A549 (cell line): Measurements from ENCODE around the gene GNG7. TPM values are rescaled to one million over a fixed set of nuclear protein-coding genes. Genes with fewer than 3 reads are reported as not detected.

Source experiments
- ATAC-seq, 2 experiments: fragments of 200-7000 bp in 1 of 2; fragments of >200 bp in 1 of 2; cut with Nextera tagmentation in 1 of 2; cut with Tn5 transposase in 1 of 2; 3 replicates each; pipeline versions ENCODE4 v1.8.0 to v1.9.1; 2018 to 2020; ENCODE audit warnings: mild to moderate bottlenecking in 1 of 2, moderate library complexity in 1 of 2
- CTCF ChIA-PET: fragments of 300-600 bp; sonication (Branson Sonifier 250); formaldehyde crosslinking; extraction: SDS; loops from one replicate; lab custom pipeline; 2021; ENCODE audit warnings: antibody characterized with exemption, inconsistent platforms; lab: Yijun Ruan, JAX
- POLR2A ChIA-PET: fragments of 350-600 bp; formaldehyde crosslinking; extraction: SDS; loops from one replicate; lab custom pipeline; 2021; ENCODE audit warnings: antibody characterized with exemption, inconsistent platforms; lab: Yijun Ruan, JAX
- DNase-seq, 2 experiments: peaks; one replicate each; pipeline versions ENCODE4 v3.0.0 to v3.0.0-alpha.2; 2011 to 2016; ENCODE audit warnings: low read depth in 1 of 2, low spot score in 1 of 2
- FAIRE-seq: peaks from 2 replicates; lab custom pipeline; 2011; peaks lifted over from hg19 to GRCh38; lab: Jason Lieb, UNC
- H3K27ac ChIP-seq, 2 experiments: fragments of >200 bp; sonication (Bioruptor Twin); formaldehyde crosslinking; 3 replicates each; pipeline ENCODE4 v1.5.1; 2016 to 2017
- H3K4me1 ChIP-seq: fragments of >200 bp; sonication (Bioruptor Twin); formaldehyde crosslinking; 3 replicates; pipeline ENCODE4 v1.6.1; 2016
- H3K4me2 ChIP-seq: fragments of >200 bp; sonication (Bioruptor Twin); formaldehyde crosslinking; 3 replicates; pipeline ENCODE4 v1.6.1; 2016
- H3K4me3 ChIP-seq: fragments of >200 bp; sonication (Bioruptor Twin); formaldehyde crosslinking; 3 replicates; pipeline ENCODE4 v1.5.1; 2016
- H3K9me3 ChIP-seq: fragments of >200 bp; sonication (Bioruptor Twin); formaldehyde crosslinking; 3 replicates; pipeline ENCODE4 v1.6.1; 2016
- ATOH8 ChIP-seq: fragments of 250-450 bp; sonication (Bioruptor Pico); IDR thresholded peaks from 2 replicates; pipeline ENCODE4 v1.5.0; 2020; ENCODE audit warnings: low read depth, mild to moderate bottlenecking, moderate library complexity
- CBX8 ChIP-seq: fragments of 200-600 bp; sonication (generic); IDR thresholded peaks from 2 replicates; pipeline ENCODE4 v1.6.1; 2016
- CEBPB ChIP-seq, 2 experiments: fragments of >200 bp in 1 of 2; sonication (Bioruptor Twin) in 1 of 2; formaldehyde crosslinking in 1 of 2; IDR thresholded peaks; 2 replicates each; pipeline ENCODE4 v1.6.1; 2012 to 2016
- CHD2 ChIP-seq: fragments of 150-350 bp; IDR thresholded peaks from 2 replicates; pipeline ENCODE4 v1.6.1; 2014; ENCODE audit warnings: low read length; ENCODE audit not compliant: partially characterized antibody
- CHD4 ChIP-seq: fragments of 200-600 bp; sonication (generic); IDR thresholded peaks from 2 replicates; pipeline ENCODE4 v1.6.1; 2016; ENCODE audit warnings: antibody characterized with exemption, mild to moderate bottlenecking, borderline replicate concordance
- EHMT2 ChIP-seq: fragments of 200-600 bp; sonication (generic); IDR thresholded peaks from 2 replicates; pipeline ENCODE4 v1.6.1; 2016; ENCODE audit warnings: antibody characterized with exemption, low read depth, mild to moderate bottlenecking, moderate library complexity
- ELK1 ChIP-seq: fragments of 150-350 bp; IDR thresholded peaks from 2 replicates; pipeline ENCODE4 v1.6.1; 2014; ENCODE audit warnings: low read depth, mild to moderate bottlenecking, low read length
- ESRRA ChIP-seq: fragments of 150-350 bp; IDR thresholded peaks from 2 replicates; pipeline ENCODE4 v1.6.1; 2014; ENCODE audit warnings: mild to moderate bottlenecking, low read length, borderline replicate concordance
- FOSB ChIP-seq: fragments of 250-450 bp; sonication (Bioruptor Pico); IDR thresholded peaks from 2 replicates; pipeline ENCODE4 v1.5.0; 2020; ENCODE audit warnings: mild to moderate bottlenecking, moderate library complexity
- FOXS1 ChIP-seq: fragments of 250-450 bp; sonication (Bioruptor Pico); IDR thresholded peaks from 2 replicates; pipeline ENCODE4 v1.5.0; 2020; ENCODE audit warnings: mild to moderate bottlenecking, moderate library complexity
- HEYL ChIP-seq: fragments of 250-450 bp; sonication (Bioruptor Pico); IDR thresholded peaks from 2 replicates; pipeline ENCODE4 v1.8.0; 2021; ENCODE audit warnings: mild to moderate bottlenecking, moderate library complexity
- HOXB13 ChIP-seq: fragments of 250-450 bp; sonication (Bioruptor Pico); IDR thresholded peaks from 2 replicates; pipeline ENCODE4 v1.5.0; 2020; ENCODE audit warnings: low read depth, mild to moderate bottlenecking, moderate library complexity
- KDM1A ChIP-seq: fragments of 200-600 bp; sonication (generic); IDR thresholded peaks from 2 replicates; pipeline ENCODE4 v1.6.1; 2016; ENCODE audit warnings: low read depth, mild to moderate bottlenecking
- MAFK ChIP-seq: fragments of 450-650 bp; IDR thresholded peaks from 2 replicates; pipeline ENCODE4 v1.6.1; 2014; ENCODE audit not compliant: partially characterized antibody
- MAX ChIP-seq: IDR thresholded peaks from 2 replicates; pipeline ENCODE4 v1.6.1; 2012
- NR3C1 ChIP-seq: fragments of >200 bp; sonication (Bioruptor Twin); formaldehyde crosslinking; IDR thresholded peaks from 3 replicates; pipeline ENCODE4 v1.6.1; 2017
- PBX3 ChIP-seq: IDR thresholded peaks from 2 replicates; pipeline ENCODE4 v1.6.1; 2012
- PHF8 ChIP-seq: fragments of 200-600 bp; sonication (generic); IDR thresholded peaks from 2 replicates; pipeline ENCODE4 v1.6.1; 2016; ENCODE audit warnings: low read depth, mild to moderate bottlenecking, antibody characterized with exemption, moderate library complexity, borderline replicate concordance
- POLR2A ChIP-seq: IDR thresholded peaks from 2 replicates; pipeline ENCODE4 v1.6.1; 2012; ENCODE audit warnings: mild to moderate bottlenecking, low read length
- POLR2AphosphoS2 ChIP-seq: conservative IDR thresholded peaks from 2 replicates; pipeline ENCODE4 v1.6.1; 2012; ENCODE audit warnings: low read length, improper control_type of control experiment, inconsistent platforms
- RFX5 ChIP-seq: fragments of 450-650 bp; IDR thresholded peaks from 2 replicates; pipeline ENCODE4 v1.7.1; 2014; ENCODE audit warnings: antibody characterized with exemption, mild to moderate bottlenecking, moderate library complexity
- TP53 ChIP-seq: fragments of 250-450 bp; sonication (Bioruptor Pico); IDR thresholded peaks from 2 replicates; pipeline ENCODE4 v1.5.0; 2021; ENCODE audit warnings: mild to moderate bottlenecking, moderate library complexity
- ZC3H11A ChIP-seq: fragments of 450-650 bp; IDR thresholded peaks from 2 replicates; pipeline ENCODE4 v1.6.1; 2014; ENCODE audit warnings: antibody characterized with exemption, mild to moderate bottlenecking
- ZSCAN20 ChIP-seq: fragments of 250-450 bp; sonication (Bioruptor Pico); IDR thresholded peaks from 2 replicates; pipeline ENCODE4 v1.8.0; 2022; ENCODE audit warnings: mild to moderate bottlenecking, moderate library complexity
- WGBS: methylation state at CpG from one replicate; pipeline ENCODE4 v1.1.6; 2017; ENCODE audit errors: missing lambda C conversion rate; 5-methylcytosine and 5-hydroxymethylcytosine counted together
- polyA plus RNA-seq, 4 experiments: library from polyadenylated mRNA; depleted of rRNA in 3 of 4; stranded (reverse); fragments of >200 nt; fragmentation: RNase III in 1 of 4; extraction: RNeasy Plus Mini Kit Qiagen cat#74134 plus additional on column Dnase treatment in 1 of 4; gene quantifications; 2 replicates in 3 of 4; 3 replicates in 1 of 4; pipeline ENCODE4 v1.2.3, GENCODE V29; 2011 to 2017

Gene GNG7
- polyA plus RNA-seq, 2 of the 4 experiments (the other 2 are of a cell fraction) = 0.06 to 0.08 TPM

- ChIA-PET CTCF (interaction anchor here (2.4 kb wide), 1 partner anchor 29 kb away, joined by 6 read pairs; no protein-coding TSS in a partner anchor), POLR2A (no interaction called here)
- ATAC-seq = no peak
- H3K4me2 ChIP-seq = no peak overlapping the region
- H3K9me3 ChIP-seq = no peaks in the 10 kb centered on the region
- no peak overlapping the region for H3K27ac ChIP-seq
- DNase-seq = no peak
- WGBS = 45% methylated on average over 12 of the region's 12 CpGs
- H3K4me1 ChIP-seq = no peaks in the 10 kb centered on the region
- FAIRE-seq = no peak
- no peak overlapping the region for H3K4me3 ChIP-seq
- TF ChIP-seq KDM1A (no peak), ESRRA (no peak), ATOH8 (no peak), TP53 (CRISPR knock-in tag) (no peak), HEYL (CRISPR knock-in tag) (no peak), FOSB (CRISPR knock-in tag) (no peak), HOXB13 (CRISPR knock-in tag) (no peak), FOXS1 (no peak), ZC3H11A (no peak), MAFK (no peak), POLR2AphosphoS2 (no peak), CHD4 (no peak), ELK1 (no peak), NR3C1 (no peak)
Measured at GRCh38 chr19:2676823-2677222, 25.7 kb downstream of the GNG7 start.

GRCh38 chr19:2675892-2676291 is 26.6 kb downstream of the GNG7 start:
- ATAC-seq (no peak; a peak in 1 of 6 replicates), DNase-seq (no peak), FAIRE-seq (no peak)
- Histone ChIP-seq H3K27ac (no peak overlapping the region), H3K4me2 (no peak overlapping the region), H3K4me1 (no peaks in the 10 kb centered on the region), H3K9me3 (no peaks in the 10 kb centered on the region)
- CTCF ChIA-PET = interaction anchor here (2.4 kb wide), 1 partner anchor 28 kb away, joined by 6 read pairs; no protein-coding TSS in a partner anchor
- no peak for TF ChIP-seq RFX5
- TF ChIP-seq PBX3 = no peak
- no peak for TF ChIP-seq POLR2AphosphoS2
- TF ChIP-seq EHMT2 = no peak
- no peak for TF ChIP-seq CBX8
- TF ChIP-seq FOSB (CRISPR knock-in tag) = no peak
- TF ChIP-seq, all 56 proteins: peak for 0
- no peak overlapping the region for H3K4me3 ChIP-seq
- POLR2A ChIA-PET = no interaction called here
- WGBS = 23% methylated on average over 10 of the region's 11 CpGs

GRCh38 chr19:2670217-2670616 is 32.3 kb downstream of the GNG7 start:
- WGBS = 33% methylated on average over 1 of the region's 16 CpGs
- H3K4me2 ChIP-seq = no peak overlapping the region
- TF ChIP-seq EHMT2 (no peak), PHF8 (no peak), CHD2 (no peak), ZC3H11A (no peak), ZSCAN20 (CRISPR knock-in tag) (no peak), MAX (no peak), FOXS1 (no peak), CEBPB (IDR thresholded peaks at IDR 0.05) (no peak), RFX5 (no peak), POLR2A (no peak)
- TF ChIP-seq, all 56 proteins: peak for 0
- no peak for ATAC-seq
- no peak for DNase-seq
- ChIA-PET POLR2A (interaction anchor here (1.5 kb wide), 1 partner anchor 194 kb away, joined by 4 read pairs; the partner anchor contains the start of gene GADD45B), CTCF (interaction anchor here (1.5 to 2.2 kb wide), 4 partner anchors 22 to 79 kb away, joined by 4 to 9 read pairs (median 6); no protein-coding TSS in a partner anchor)
- H3K27ac ChIP-seq = no peak overlapping the region
- H3K4me3 ChIP-seq = no peak overlapping the region
- H3K4me1 ChIP-seq = no peaks in the 10 kb centered on the region
- H3K9me3 ChIP-seq = no peaks in the 10 kb centered on the region
- FAIRE-seq = no peak
